ENCODE results near the gene B3GALNT2.

DNA sequence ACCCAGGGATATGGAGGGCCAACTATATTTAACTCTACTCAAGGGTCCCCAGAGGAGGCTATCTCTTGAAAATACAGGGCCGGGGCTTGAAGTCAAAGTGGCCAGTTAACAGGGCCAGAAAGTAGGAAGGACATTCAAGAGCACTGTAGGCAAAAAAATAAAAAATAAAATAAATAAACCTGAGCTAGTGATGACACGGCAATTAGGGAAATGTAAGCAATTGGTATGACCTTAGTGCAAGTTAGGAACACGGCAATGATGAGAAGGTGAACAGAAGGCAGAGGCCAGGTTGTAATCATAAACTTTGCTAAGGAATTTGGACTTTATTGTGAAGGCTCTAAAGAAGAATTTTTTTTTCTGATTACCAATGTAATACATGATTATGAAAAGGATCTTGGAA lies 3.4 kb upstream of the B3GALNT2 start:
- TF ChIP-seq, protein P1, sequence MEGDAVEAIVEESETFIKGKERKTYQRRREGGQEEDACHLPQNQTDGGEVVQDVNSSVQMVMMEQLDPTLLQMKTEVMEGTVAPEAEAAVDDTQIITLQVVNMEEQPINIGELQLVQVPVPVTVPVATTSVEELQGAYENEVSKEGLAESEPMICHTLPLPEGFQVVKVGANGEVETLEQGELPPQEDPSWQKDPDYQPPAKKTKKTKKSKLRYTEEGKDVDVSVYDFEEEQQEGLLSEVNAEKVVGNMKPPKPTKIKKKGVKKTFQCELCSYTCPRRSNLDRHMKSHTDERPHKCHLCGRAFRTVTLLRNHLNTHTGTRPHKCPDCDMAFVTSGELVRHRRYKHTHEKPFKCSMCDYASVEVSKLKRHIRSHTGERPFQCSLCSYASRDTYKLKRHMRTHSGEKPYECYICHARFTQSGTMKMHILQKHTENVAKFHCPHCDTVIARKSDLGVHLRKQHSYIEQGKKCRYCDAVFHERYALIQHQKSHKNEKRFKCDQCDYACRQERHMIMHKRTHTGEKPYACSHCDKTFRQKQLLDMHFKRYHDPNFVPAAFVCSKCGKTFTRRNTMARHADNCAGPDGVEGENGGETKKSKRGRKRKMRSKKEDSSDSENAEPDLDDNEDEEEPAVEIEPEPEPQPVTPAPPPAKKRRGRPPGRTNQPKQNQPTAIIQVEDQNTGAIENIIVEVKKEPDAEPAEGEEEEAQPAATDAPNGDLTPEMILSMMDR (IDR thresholded peaks at IDR 0.05), result no peak
- no peak for TF ChIP-seq POLR2A (IDR thresholded peaks at IDR 0.05)
